H1 (cell line): Measurements from ENCODE around the gene DDX47. TPM values are rescaled to one million over a fixed set of nuclear protein-coding genes. Genes with fewer than 3 reads are reported as not detected.

Source experiments
- CTCF ChIA-PET: fragments of 300-600 bp; sonication (Branson Sonifier 250); formaldehyde crosslinking; loops from one replicate; lab custom pipeline; 2021; ENCODE audit not compliant: partially characterized antibody; lab: Charles Lee
- POLR2A ChIA-PET: fragments of 300-600 bp; sonication (Branson Sonifier 250); formaldehyde crosslinking; loops from one replicate; lab custom pipeline; 2021; ENCODE audit warnings: inconsistent platforms; ENCODE audit not compliant: partially characterized antibody; lab: Charles Lee
- DNase-seq, 2 experiments: peaks; one replicate each; pipeline versions ENCODE4 v3.0.0 to v3.0.0-alpha.2; 2010 to 2022; ENCODE audit warnings: low spot score in 2 of 2, low read depth in 1 of 2, mixed read lengths in 1 of 2
- FAIRE-seq: peaks from 2 replicates; lab custom pipeline; 2011; peaks lifted over from hg19 to GRCh38; lab: Jason Lieb, UNC
- H2AFZ ChIP-seq: 2 replicates; pipeline ENCODE4 v1.8.1; 2012; ENCODE audit warnings: low read length, inconsistent platforms
- H2AK5ac ChIP-seq: 2 replicates; pipeline ENCODE4 v1.6.1; 2013; ENCODE audit warnings: low read depth, low read length
- H2BK120ac ChIP-seq: replicated peaks from 2 replicates; pipeline ENCODE3; 2013; ENCODE audit warnings: low read depth, low read length, inconsistent platforms
- H2BK12ac ChIP-seq: 2 replicates; pipeline ENCODE4 v1.6.1; 2013; ENCODE audit warnings: low read depth, low read length
- H2BK15ac ChIP-seq: 2 replicates; pipeline ENCODE4 v1.6.1; 2013; ENCODE audit warnings: low read length
- H2BK20ac ChIP-seq: 2 replicates; pipeline ENCODE4 v1.6.1; 2013; ENCODE audit warnings: low read length
- H2BK5ac ChIP-seq: 2 replicates; pipeline ENCODE4 v1.6.1; 2013; ENCODE audit warnings: low read depth, low read length
- H3K14ac ChIP-seq: 2 replicates; pipeline ENCODE4 v1.6.1; 2013; ENCODE audit warnings: inconsistent platforms; ENCODE audit not compliant: insufficient read length
- H3K18ac ChIP-seq: 2 replicates; pipeline ENCODE4 v1.6.1; 2013; ENCODE audit warnings: low read length; ENCODE audit errors: extremely low read depth
- H3K23ac ChIP-seq: 2 replicates; pipeline ENCODE4 v1.6.1; 2013; ENCODE audit warnings: inconsistent platforms; ENCODE audit not compliant: insufficient read length
- H3K23me2 ChIP-seq: 2 replicates; pipeline ENCODE4 v1.6.1; 2013; ENCODE audit warnings: low read depth, low read length
- H3K27ac ChIP-seq: 2 replicates; pipeline ENCODE4 v1.6.1; 2011; ENCODE audit warnings: low read depth, low read length, inconsistent platforms
- H3K27me3 ChIP-seq, 4 experiments: replicated peaks in 1 of 4; 1 replicate in 1 of 4; 2 replicates in 3 of 4; pipeline versions ENCODE4 v1.6.1 to v1.8.1; 2011 to 2013; ENCODE audit warnings: low read length in 3 of 4, mild to moderate bottlenecking in 3 of 4, inconsistent platforms in 2 of 4, mixed read lengths in 2 of 4, moderate library complexity in 1 of 4; ENCODE audit not compliant: control insufficient read depth in 3 of 4, insufficient read depth in 3 of 4; ENCODE audit errors: extremely low read depth in 1 of 4
- H3K36me3 ChIP-seq, 4 experiments: 2 replicates each; pipeline versions ENCODE4 v1.6.1 to v1.8.1; 2011 to 2013; ENCODE audit warnings: mild to moderate bottlenecking in 4 of 4, low read length in 3 of 4, moderate library complexity in 2 of 4, control low read depth in 1 of 4, inconsistent platforms in 1 of 4; ENCODE audit not compliant: insufficient read depth in 4 of 4, control insufficient read depth in 2 of 4
- H3K4ac ChIP-seq: replicated peaks from 2 replicates; pipeline ENCODE3; 2013; ENCODE audit warnings: low read length, low read depth, mixed read lengths, inconsistent platforms; ENCODE audit not compliant: insufficient read length
- H3K4me1 ChIP-seq, 4 experiments: replicated peaks in 1 of 4; 1 replicate in 1 of 4; 2 replicates in 3 of 4; pipeline versions ENCODE4 v1.6.1 to v1.8.1; 2011 to 2013; ENCODE audit warnings: low read length in 3 of 4, inconsistent platforms in 2 of 4, mixed read lengths in 1 of 4; ENCODE audit not compliant: insufficient read depth in 4 of 4, control insufficient read depth in 3 of 4
- H3K4me2 ChIP-seq, 2 experiments: 2 replicates each; pipeline versions ENCODE4 v1.6.1 to v1.8.1; 2011 to 2013; ENCODE audit warnings: low read depth in 2 of 2, low read length in 2 of 2, control low read depth in 1 of 2, inconsistent platforms in 1 of 2, mild to moderate bottlenecking in 1 of 2; ENCODE audit not compliant: insufficient read depth in 1 of 2
- H3K4me3 ChIP-seq, 4 experiments: fragments of 200-600, 300-600 bp in 1 of 4; sonication (generic), shearing (Covaris generic), sonication (Bioruptor Twin) in 1 of 4; 2 replicates each; pipeline versions ENCODE4 v1.5.1 to v1.8.1; 2011 to 2016; ENCODE audit warnings: low read length in 4 of 4, low read depth in 3 of 4, control low read depth in 2 of 4, inconsistent platforms in 2 of 4, mild to moderate bottlenecking in 2 of 4, mixed read lengths in 1 of 4, moderate library complexity in 1 of 4; ENCODE audit not compliant: insufficient read depth in 2 of 4; ENCODE audit errors: extremely low read depth in 1 of 4
- H3K56ac ChIP-seq: replicated peaks from 2 replicates; pipeline ENCODE3; 2013; ENCODE audit warnings: low read depth, mild to moderate bottlenecking, mixed read lengths, low read length, inconsistent platforms; ENCODE audit not compliant: insufficient read length
- H3K79me1 ChIP-seq: 2 replicates; pipeline ENCODE4 v1.6.1; 2013; ENCODE audit warnings: low read depth, low read length, control low read depth
- H3K79me2 ChIP-seq, 2 experiments: 2 replicates each; pipeline versions ENCODE4 v1.6.1 to v1.8.1; 2012 to 2013; ENCODE audit warnings: low read length in 2 of 2, mild to moderate bottlenecking in 2 of 2, inconsistent platforms in 1 of 2; ENCODE audit not compliant: insufficient read depth in 2 of 2, control insufficient read depth in 1 of 2
- H3K9ac ChIP-seq, 4 experiments: replicated peaks in 1 of 4; 1 replicate in 1 of 4; 2 replicates in 3 of 4; pipeline versions ENCODE4 v1.6.1 to v1.8.1; 2011 to 2013; ENCODE audit warnings: low read depth in 3 of 4, low read length in 3 of 4, control low read depth in 2 of 4, mild to moderate bottlenecking in 2 of 4, moderate library complexity in 2 of 4, inconsistent platforms in 1 of 4; ENCODE audit errors: extremely low read depth in 1 of 4
- H3K9me3 ChIP-seq, 2 experiments: 2 replicates each; pipeline versions ENCODE4 v1.6.1 to v1.8.1; 2012 to 2013; ENCODE audit warnings: mild to moderate bottlenecking in 2 of 2, moderate library complexity in 2 of 2, control low read depth in 1 of 2, inconsistent platforms in 1 of 2, low read depth in 1 of 2, low read length in 1 of 2, mixed read lengths in 1 of 2; ENCODE audit not compliant: insufficient read depth in 2 of 2
- H4K20me1 ChIP-seq, 2 experiments: replicated peaks in 1 of 2; 2 replicates each; pipeline versions ENCODE3 to v1.8.1; 2011 to 2013; ENCODE audit warnings: inconsistent platforms in 2 of 2, low read length in 2 of 2, mild to moderate bottlenecking in 1 of 2; ENCODE audit not compliant: insufficient read depth in 2 of 2, control insufficient read depth in 1 of 2
- H4K5ac ChIP-seq: 2 replicates; pipeline ENCODE4 v1.6.1; 2013; ENCODE audit warnings: low read length, low read depth, mixed read lengths, inconsistent platforms; ENCODE audit not compliant: insufficient read length
- H4K8ac ChIP-seq: 2 replicates; pipeline ENCODE4 v1.8.0; 2013; ENCODE audit warnings: mild to moderate bottlenecking, moderate library complexity, low read length, inconsistent platforms; ENCODE audit not compliant: insufficient read depth; ENCODE audit errors: extremely low read depth
- H4K91ac ChIP-seq: replicated peaks from 2 replicates; pipeline ENCODE3; 2013; ENCODE audit warnings: low read length, mixed read lengths, inconsistent platforms; ENCODE audit not compliant: insufficient read length
- BCL11A ChIP-seq, 2 experiments: IDR thresholded peaks; one replicate each; pipeline ENCODE4 v1.6.1; 2011; ENCODE audit warnings: low read depth in 2 of 2, low read length in 2 of 2, mild to moderate bottlenecking in 2 of 2
- CHD1 ChIP-seq: IDR thresholded peaks from 2 replicates; pipeline ENCODE4 v1.6.1; 2012; ENCODE audit warnings: low read depth, low read length, improper control_type of control experiment
- CHD2 ChIP-seq: IDR thresholded peaks from 2 replicates; pipeline ENCODE4 v1.6.1; 2012; ENCODE audit warnings: low read length, improper control_type of control experiment
- EGR1 ChIP-seq: IDR thresholded peaks from 2 replicates; pipeline ENCODE4 v1.6.1; 2011; ENCODE audit warnings: low read depth, low read length, borderline replicate concordance
- NANOG ChIP-seq: IDR thresholded peaks from 2 replicates; pipeline ENCODE4 v1.6.1; 2011; ENCODE audit warnings: low read length, low read depth, mild to moderate bottlenecking, inconsistent platforms; ENCODE audit not compliant: insufficient read depth, poor library complexity, severe bottlenecking
- POLR2AphosphoS5 ChIP-seq: IDR thresholded peaks from 2 replicates; pipeline ENCODE4 v1.6.1; 2011; ENCODE audit warnings: low read depth, low read length
- RBBP5 ChIP-seq: IDR thresholded peaks from 2 replicates; pipeline ENCODE4 v1.7.1; 2012; ENCODE audit warnings: low read depth, mild to moderate bottlenecking, inconsistent platforms, low read length, moderate library complexity, borderline replicate concordance
- TBP ChIP-seq: IDR thresholded peaks from 2 replicates; pipeline ENCODE4 v1.6.1; 2011; ENCODE audit warnings: low read depth, low read length, improper control_type of control experiment
- ZNF274 ChIP-seq: IDR thresholded peaks from 2 replicates; pipeline ENCODE4 v1.7.0; 2012; ENCODE audit warnings: low read length, borderline replicate concordance; ENCODE audit errors: extremely low read depth
- WGBS, 2 experiments: shearing (Covaris generic) in 1 of 2; methylation state at CpG; one replicate each; pipeline versions ENCODE4 v1.1.6 to v1.1.7; 2013 to 2015; ENCODE audit warnings: low lambda C conversion rate in 2 of 2, mixed read lengths in 2 of 2, inconsistent platforms in 1 of 2, low coverage in 1 of 2, missing lambda C conversion rate in 1 of 2; ENCODE audit not compliant: insufficient replicate concordance in 2 of 2, insufficient coverage in 1 of 2, insufficient read length in 1 of 2; ENCODE audit errors: extremely low coverage in 1 of 2, missing lambda C conversion rate in 1 of 2; 5-methylcytosine and 5-hydroxymethylcytosine counted together
- polyA plus RNA-seq, 7 experiments: library from polyadenylated mRNA; depleted of rRNA in 3 of 7; stranded (reverse) in 5 of 7; unstranded in 2 of 7; fragments of >200 nt in 5 of 7; fragments of 200-250 nt in 2 of 7; gene quantifications; 1 replicate in 5 of 7; 2 replicates in 1 of 7; 4 replicates in 1 of 7; pipeline versions ENCODE4 v1.2.1 to v1.2.3, GENCODE V29; 2011 to 2013; ENCODE audit warnings: missing spikeins in 2 of 7, mixed read lengths in 2 of 7
- total RNA-seq: library from RNA; stranded (reverse); fragmentation: NEBNext Ultra II Directional; extraction: Animal tissue kit (Norgen Biotek cat#: 25700); gene quantifications from 2 replicates; pipeline ENCODE4 v1.2.1, GENCODE V29; 2021
- TF ChIP-seq, protein P1 (sequence below): IDR thresholded peaks from 2 replicates; pipeline ENCODE4 v1.6.1; 2011; ENCODE audit warnings: low read depth, mild to moderate bottlenecking, low read length; ENCODE audit not compliant: insufficient read depth

The DDX47 gene
- total and polyA plus RNA-seq, 2 of the 8 experiments (the other 6 are each of a cell fraction or from before 2014, with no cell fraction given): 54.4 to 74.2 TPM

DNA sequence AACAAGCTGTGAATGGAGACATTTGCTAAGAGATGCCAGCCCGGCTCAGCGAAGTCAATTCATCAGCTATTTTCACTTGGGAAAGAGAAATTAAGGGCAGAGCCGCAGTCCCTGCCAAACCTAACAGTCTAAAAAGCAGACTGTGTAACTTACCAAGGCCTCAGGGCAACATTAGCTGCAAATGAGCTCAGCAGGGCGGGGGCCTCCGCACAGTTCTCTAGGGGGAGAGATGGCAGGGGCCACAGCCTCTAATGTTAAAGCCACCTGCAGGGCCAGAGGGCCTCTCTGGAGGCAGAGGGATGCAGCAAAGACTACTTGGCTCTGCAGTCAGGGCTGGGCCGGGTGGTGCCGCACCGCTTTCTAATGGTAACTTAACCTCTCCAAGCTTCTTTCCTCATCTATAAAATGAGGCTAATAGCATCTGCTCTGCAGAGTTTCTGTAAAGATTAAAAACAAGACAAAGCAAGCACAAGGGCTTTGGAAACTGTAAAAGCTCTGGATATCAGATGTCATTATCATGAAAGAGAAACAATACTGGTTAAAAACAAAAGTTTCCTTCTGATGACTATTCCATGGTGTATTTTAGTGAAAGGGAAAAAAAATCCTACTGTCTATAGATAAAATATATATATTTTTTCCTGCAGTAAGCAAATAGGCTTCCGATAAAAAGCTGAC, 64.8 kb downstream of the DDX47 start:
- Histone ChIP-seq H3K56ac (no peak overlapping the region), H3K27ac (no peak overlapping the region), H3K14ac (no peak overlapping the region), H3K79me2 (no peaks in the 10 kb centered on the region), H3K4me1 (peaks cover 0 to 5% (median 1%) of the 10 kb centered on the region in 4 experiments; a peak in 5 of 7 replicates), H3K4ac (no peak overlapping the region), H3K36me3 (peaks cover 0 to 2% (median 0%) of the 10 kb centered on the region in 4 experiments; a peak in 2 of 8 replicates), H3K18ac (no peak overlapping the region), H3K9ac (no peak overlapping the region), H3K23ac (no peak overlapping the region), H2BK15ac (no peak overlapping the region), H4K91ac (no peak overlapping the region), H3K4me2 (no peak overlapping the region), H3K4me3 (no peak overlapping the region), H4K5ac (no peak overlapping the region), H2AFZ (no peak overlapping the region), H3K23me2 (no peaks in the 10 kb centered on the region), H2BK12ac (no peak overlapping the region), H3K27me3 (no peaks in the 10 kb centered on the region), H2BK20ac (no peak overlapping the region; the same call in 1 of the 2 replicates), H3K79me1 (no peaks in the 10 kb centered on the region), H4K8ac (no peak overlapping the region), H4K20me1 (no peaks in the 10 kb centered on the region), H3K9me3 (no peaks in the 10 kb centered on the region), H2BK120ac (no peak overlapping the region), H2BK5ac (no peak overlapping the region), H2AK5ac (no peak overlapping the region)
- FAIRE-seq (no peak), DNase-seq (no peak)
- 88% methylated on average over 9 of the region's 9 CpGs; no CpG with 5 or more reads in 1 of the 2 experiments for WGBS, 2 experiments
- ChIA-PET POLR2A (interaction anchor here (0.7 kb wide), 2 partner anchors 13 to 188 kb away, joined by 3 read pairs; partner anchors contain the start of gene GPRC5A), CTCF (interaction anchor here (0.8 to 5.3 kb wide), 8 partner anchors 9 to 88 kb away, joined by 4 to 19 read pairs (median 5); partner anchors contain the start of gene GPRC5A)
- TF ChIP-seq CHD2 (no peak), ZNF274 (no peak), CHD1 (no peak), RBBP5 (no peak), NANOG (no peak), TBP (no peak), POLR2AphosphoS5 (no peak), BCL11A (IDR thresholded peaks at IDR 0.05; ENCODE audit: low read depth in 2 of 2, low read length in 2 of 2) (no peak), EGR1 (no peak)
- TF ChIP-seq, protein P1, sequence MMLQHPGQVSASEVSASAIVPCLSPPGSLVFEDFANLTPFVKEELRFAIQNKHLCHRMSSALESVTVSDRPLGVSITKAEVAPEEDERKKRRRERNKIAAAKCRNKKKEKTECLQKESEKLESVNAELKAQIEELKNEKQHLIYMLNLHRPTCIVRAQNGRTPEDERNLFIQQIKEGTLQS: no peak
